ENCODE data around the gene TNP2. TPM values are rescaled to one million over a fixed set of nuclear protein-coding genes. Genes with fewer than 3 reads are reported as not detected.

TNP2 gene
- total RNA-seq, 1 donor from 2014 or later: not detected

GRCh38 chr16:11253995-11254912, 14.9 kb downstream of the TNP2 start:
- intact Hi-C loops (cut with DNase I): loop anchor here (5.0 kb wide), 1 partner anchor 282 kb away; no protein-coding TSS in a partner anchor

GRCh38 chr16:11253009-11253994, 15.8 kb downstream of the TNP2 start:
- no peak for ATAC-seq
- no peak for DNase-seq
- no peaks in the 10 kb centered on the region for H3K9me3 ChIP-seq
- TF ChIP-seq CTCF (IDR thresholded peaks at IDR 0.05): no peak
- intact Hi-C loops (cut with DNase I): loop anchor here (5.0 kb wide), 1 partner anchor 281 kb away; no protein-coding TSS in a partner anchor
- H3K36me3 ChIP-seq: peaks cover 5% of the 10 kb centered on the region
- peaks cover 21% of the 10 kb centered on the region for H3K4me1 ChIP-seq
- H3K4me3 ChIP-seq: peak overlapping the region; percentile 81
- H3K27me3 ChIP-seq: no peaks in the 10 kb centered on the region
- H3K27ac ChIP-seq: no peak overlapping the region

More at GRCh38 chr16:11253995-11254912, 14.9 kb downstream of the TNP2 start:
- Histone ChIP-seq H3K9me3 (no peaks in the 10 kb centered on the region), H3K4me3 (peak overlapping the region; percentile 81), H3K36me3 (peaks cover 5% of the 10 kb centered on the region), H3K27me3 (no peaks in the 10 kb centered on the region), H3K27ac (peak overlapping the region; percentile 98), H3K4me1 (peaks cover 30% of the 10 kb centered on the region)
- DNase-seq (no peak), ATAC-seq (no peak)
- TF ChIP-seq CTCF (IDR thresholded peaks at IDR 0.05): no peak

GRCh38 chr16:11252482-11252931, 16.6 kb downstream of the TNP2 start:
- H3K4me1 ChIP-seq: peaks cover 19% of the 10 kb centered on the region
- intact Hi-C loops (cut with DNase I): loop anchor here (5.0 kb wide), 1 partner anchor 280 kb away; no protein-coding TSS in a partner anchor
- H3K27me3 ChIP-seq: no peaks in the 10 kb centered on the region
- H3K4me3 ChIP-seq: peak overlapping the region; percentile 4
- DNase-seq (no peak), ATAC-seq (no peak)
- no peak for TF ChIP-seq CTCF (IDR thresholded peaks at IDR 0.05)
- H3K36me3 ChIP-seq: peaks cover 5% of the 10 kb centered on the region
- H3K9me3 ChIP-seq: no peaks in the 10 kb centered on the region
- H3K27ac ChIP-seq: no peak overlapping the region

- intact Hi-C loops (cut with DNase I): loop anchor here (5.0 kb wide), 1 partner anchor 280 kb away; no protein-coding TSS in a partner anchor
- Histone ChIP-seq H3K4me1 (peaks cover 13% of the 10 kb centered on the region), H3K27me3 (no peaks in the 10 kb centered on the region), H3K4me3 (no peak overlapping the region), H3K9me3 (no peaks in the 10 kb centered on the region), H3K36me3 (peaks cover 5% of the 10 kb centered on the region), H3K27ac (no peak overlapping the region)
- ATAC-seq (no peak), DNase-seq (no peak)
- TF ChIP-seq CTCF (IDR thresholded peaks at IDR 0.05): no peak
Measured at GRCh38 chr16:11251525-11252481, 17.3 kb downstream of the TNP2 start.

Data from upper lobe of right lung (tissue), 1 donor.